GM19372 (cell line): ENCODE data around the gene COX7C.
"Not testable (repeated sequence)": the region's sequence is repeated elsewhere in the genome, so short reads cannot be mapped to it uniquely, and the experiment has no call there.

ENCODE experiments used
- ATAC-seq: cut with Tn5 transposase; IDR thresholded peaks from one replicate; pipeline ENCODE4 v1.9.1; 2021; ENCODE audit warnings: mild to moderate bottlenecking, low read depth, moderate library complexity; ENCODE audit not compliant: unreplicated experiment

The COX7C gene

DNA sequence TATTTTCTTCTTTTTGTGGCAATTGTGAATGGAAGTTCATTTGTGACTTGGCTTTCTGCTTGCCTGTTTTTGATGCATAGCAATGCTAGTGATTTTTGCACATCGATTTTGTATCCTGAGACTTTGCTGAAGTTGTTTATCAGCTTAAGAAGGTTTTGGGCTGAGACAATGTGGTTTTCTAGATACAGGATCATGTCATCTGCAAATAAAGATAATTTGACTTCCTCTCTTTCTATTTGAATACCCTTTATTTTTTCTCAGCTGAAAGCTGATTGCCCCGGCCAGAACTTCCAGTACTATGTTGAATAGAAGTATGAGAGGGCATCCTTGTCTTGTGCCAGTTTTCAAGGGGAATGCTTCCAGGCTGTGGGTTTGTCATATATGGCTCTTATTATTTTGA is 43.0 kb downstream of the COX7C start:
- ATAC-seq = not testable (repeated sequence)

- ATAC-seq = no peak
Observed at GRCh38 chr5:86664173-86664572, 46.4 kb downstream of the COX7C start.

GRCh38 chr5:86665984-86666760 is 48.4 kb downstream of the COX7C start:
- no peak for ATAC-seq

DNA sequence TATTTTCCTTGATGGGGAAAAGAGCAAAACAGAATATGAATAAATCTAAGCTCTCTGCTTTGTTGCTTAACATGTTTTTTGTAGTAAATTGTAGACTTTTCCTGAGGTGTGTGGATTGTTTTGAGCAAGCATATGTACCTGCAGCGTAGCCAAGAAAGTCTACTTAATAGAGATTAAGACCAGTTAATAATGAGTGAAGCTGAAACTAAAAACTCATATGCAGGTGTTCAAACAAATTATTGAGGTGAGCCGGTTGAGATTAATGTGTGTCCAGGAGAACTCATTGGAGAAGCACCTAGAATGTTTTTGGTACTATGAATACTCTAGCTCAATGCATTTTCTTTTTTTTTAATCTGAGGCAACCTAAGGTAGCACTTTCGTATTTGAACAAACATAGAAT is 49.2 kb downstream of the COX7C start:
- no peak for ATAC-seq
